GM23338 (cell line): Measurements from ENCODE around the gene CENPH. TPM values are rescaled to one million over a fixed set of nuclear protein-coding genes. Genes with fewer than 3 reads are reported as not detected.

Source experiments
- ATAC-seq: fragments of 200-7000 bp; cut with Tn5 transposase; 3 replicates; pipeline ENCODE4 v1.9.1; 2020
- DNase-seq: peaks from one replicate; pipeline ENCODE4 v3.0.0-alpha.2; 2015; ENCODE audit warnings: low spot score
- H2AFZ ChIP-seq: fragments of 200-600 bp; sonication (generic); 2 replicates; pipeline ENCODE4 v1.8.0; 2016; ENCODE audit warnings: antibody characterized with exemption, mild to moderate bottlenecking, moderate library complexity
- H3F3A ChIP-seq: fragments of 200-600 bp; sonication (generic); replicated peaks from 2 replicates; pipeline ENCODE4 v1.8.0; 2017; ENCODE audit warnings: antibody characterized with exemption, mixed run types, low read depth
- H3K27ac ChIP-seq: fragments of 200-600 bp; sonication (generic); 2 replicates; pipeline ENCODE4 v1.6.1; 2016; ENCODE audit warnings: low read depth
- H3K27me3 ChIP-seq: fragments of 200-600 bp; sonication (generic); 2 replicates; pipeline ENCODE4 v1.8.0; 2016; ENCODE audit warnings: mild to moderate bottlenecking, mixed run types, moderate library complexity; ENCODE audit not compliant: insufficient read depth
- H3K36me3 ChIP-seq: fragments of 200-600 bp; sonication (generic); 2 replicates; pipeline ENCODE4 v1.8.0; 2016; ENCODE audit warnings: mild to moderate bottlenecking; ENCODE audit not compliant: insufficient read depth
- H3K4me1 ChIP-seq: fragments of 200-600 bp; sonication (generic); 2 replicates; pipeline ENCODE4 v1.8.0; 2016; ENCODE audit warnings: mild to moderate bottlenecking, moderate library complexity; ENCODE audit not compliant: insufficient read depth
- H3K4me2 ChIP-seq: fragments of 200-600 bp; sonication (generic); 2 replicates; pipeline ENCODE4 v1.7.1; 2017; ENCODE audit warnings: mixed run types
- H3K4me3 ChIP-seq: fragments of 200-600 bp; sonication (generic); 2 replicates; pipeline ENCODE4 v1.6.1; 2016; ENCODE audit warnings: mixed run types
- H3K79me2 ChIP-seq: fragments of 200-600 bp; sonication (generic); replicated peaks from 2 replicates; pipeline ENCODE4 v1.8.0; 2017; ENCODE audit warnings: mild to moderate bottlenecking; ENCODE audit not compliant: insufficient read depth
- H3K9me2 ChIP-seq: fragments of 200-600 bp; sonication (generic); 2 replicates; pipeline ENCODE4 v1.8.0; 2017; ENCODE audit not compliant: insufficient read depth
- H4K20me1 ChIP-seq: fragments of 200-600 bp; sonication (generic); replicated peaks from 2 replicates; pipeline ENCODE4 v1.8.0; 2017; ENCODE audit warnings: mild to moderate bottlenecking; ENCODE audit not compliant: insufficient read depth
- H3K27ac Mint-ChIP-seq: 2 replicates; pipeline ENCODE4 v1.8.0; 2020; ENCODE audit warnings: inconsistent platforms, mild to moderate bottlenecking, moderate library complexity, mixed read lengths
- H3K27me3 Mint-ChIP-seq: 3 replicates; pipeline ENCODE4 v1.8.0; 2022; ENCODE audit warnings: low read depth, mild to moderate bottlenecking, moderate library complexity, mixed read lengths, inconsistent platforms; ENCODE audit not compliant: insufficient read depth, poor library complexity
- H3K36me3 Mint-ChIP-seq: 3 replicates; pipeline ENCODE4 v1.8.0; 2021; ENCODE audit warnings: low read depth, mild to moderate bottlenecking, inconsistent platforms, moderate library complexity, mixed read lengths
- H3K4me1 Mint-ChIP-seq: 3 replicates; pipeline ENCODE4 v1.8.0; 2020; ENCODE audit warnings: mild to moderate bottlenecking, inconsistent platforms, mixed read lengths
- H3K4me3 Mint-ChIP-seq: 3 replicates; pipeline ENCODE4 v1.8.0; 2021; ENCODE audit warnings: moderate library complexity, mild to moderate bottlenecking, inconsistent platforms, mixed read lengths
- H3K9me3 Mint-ChIP-seq: 3 replicates; pipeline ENCODE4 v1.8.0; 2020; ENCODE audit warnings: moderate library complexity, mild to moderate bottlenecking, inconsistent platforms, mixed read lengths
- CREB1 ChIP-seq: fragments of 250-450 bp; sonication (Bioruptor Pico); IDR thresholded peaks from 2 replicates; pipeline ENCODE4 v1.5.0; 2020; ENCODE audit warnings: low read depth, mild to moderate bottlenecking, moderate library complexity
- EZH2 ChIP-seq: fragments of 200-600 bp; sonication (generic); IDR thresholded peaks from one replicate; pipeline ENCODE4 v1.8.0; 2017; ENCODE audit warnings: antibody characterized with exemption, mild to moderate bottlenecking, low read depth; ENCODE audit not compliant: unreplicated experiment
- EZH2phosphoT487 ChIP-seq: fragments of 200-600 bp; sonication (generic); IDR thresholded peaks from one replicate; pipeline ENCODE4 v1.8.1; 2018; ENCODE audit warnings: antibody characterized with exemption; ENCODE audit not compliant: unreplicated experiment
- POLR2AphosphoS5 ChIP-seq: IDR thresholded peaks from 2 replicates; pipeline ENCODE4 v1.6.1; 2016; ENCODE audit warnings: antibody characterized with exemption, low read depth
- STAT1 ChIP-seq: IDR thresholded peaks from one replicate; pipeline ENCODE4 v1.6.1; 2016; ENCODE audit warnings: antibody characterized with exemption; ENCODE audit not compliant: unreplicated experiment
- ZNF114 ChIP-seq: fragments of 250-450 bp; sonication (Bioruptor Pico); IDR thresholded peaks from 2 replicates; pipeline ENCODE4 v1.5.0; 2020; ENCODE audit warnings: mild to moderate bottlenecking, moderate library complexity
- ZNF331 ChIP-seq: fragments of 250-450 bp; sonication (Bioruptor Pico); IDR thresholded peaks from 2 replicates; pipeline ENCODE4 v1.5.0; 2020; ENCODE audit warnings: low read depth, mild to moderate bottlenecking, moderate library complexity
- ZNF462 ChIP-seq: fragments of 250-450 bp; sonication (Bioruptor Pico); IDR thresholded peaks from 2 replicates; pipeline ENCODE4 v1.5.0; 2020; ENCODE audit warnings: mild to moderate bottlenecking, moderate library complexity
- polyA plus RNA-seq: library from polyadenylated mRNA; unstranded; fragments of >200 nt; fragmentation: Nextera tagmentation; extraction: Ambion mirVana; gene quantifications from 2 replicates; pipeline ENCODE4 v1.2.1, GENCODE V29; 2016
- total RNA-seq: library from RNA; depleted of rRNA; stranded (reverse); fragments of >200 nt; shearing (Covaris generic); gene quantifications from 2 replicates; pipeline ENCODE4 v1.2.3, GENCODE V29; 2014
- TF ChIP-seq, protein P1 (sequence below): IDR thresholded peaks from one replicate; pipeline ENCODE4 v1.6.1; 2018; ENCODE audit warnings: antibody characterized with exemption; ENCODE audit not compliant: unreplicated experiment

CENPH gene
- total and polyA plus RNA-seq, 2 experiments from 2014 or later, result 99.4 to 107 TPM

GRCh38 chr5:69148981-69149675 lies 40.3 kb upstream of the CENPH start:
- Histone ChIP-seq H3K4me1 (no peaks in the 10 kb centered on the region), H3K4me3 (no peak overlapping the region), H3K79me2 (no peaks in the 10 kb centered on the region), H2AFZ (no peak overlapping the region), H3K27ac (no peak overlapping the region), H3K4me2 (no peak overlapping the region), H3F3A (no peaks in the 10 kb centered on the region), H3K9me2 (no peaks in the 10 kb centered on the region), H3K36me3 (no peaks in the 10 kb centered on the region), H4K20me1 (no peaks in the 10 kb centered on the region), H3K27me3 (no peaks in the 10 kb centered on the region)
- H3K4me3 Mint-ChIP-seq, result no peak overlapping the region
- H3K9me3 Mint-ChIP-seq, result no peaks in the 10 kb centered on the region; the same call in 2 of the 3 replicates
- no peaks in the 10 kb centered on the region for H3K36me3 Mint-ChIP-seq
- no peak overlapping the region for H3K27ac Mint-ChIP-seq
- DNase-seq, result no peak
- TF ChIP-seq STAT1 (no peak), ZNF114 (CRISPR knock-in tag) (no peak), POLR2AphosphoS5 (no peak), ZNF331 (no peak), CREB1 (CRISPR knock-in tag) (no peak), ZNF462 (CRISPR knock-in tag) (no peak), EZH2 (no peak), EZH2phosphoT487 (no peak)
- TF ChIP-seq, protein P1, sequence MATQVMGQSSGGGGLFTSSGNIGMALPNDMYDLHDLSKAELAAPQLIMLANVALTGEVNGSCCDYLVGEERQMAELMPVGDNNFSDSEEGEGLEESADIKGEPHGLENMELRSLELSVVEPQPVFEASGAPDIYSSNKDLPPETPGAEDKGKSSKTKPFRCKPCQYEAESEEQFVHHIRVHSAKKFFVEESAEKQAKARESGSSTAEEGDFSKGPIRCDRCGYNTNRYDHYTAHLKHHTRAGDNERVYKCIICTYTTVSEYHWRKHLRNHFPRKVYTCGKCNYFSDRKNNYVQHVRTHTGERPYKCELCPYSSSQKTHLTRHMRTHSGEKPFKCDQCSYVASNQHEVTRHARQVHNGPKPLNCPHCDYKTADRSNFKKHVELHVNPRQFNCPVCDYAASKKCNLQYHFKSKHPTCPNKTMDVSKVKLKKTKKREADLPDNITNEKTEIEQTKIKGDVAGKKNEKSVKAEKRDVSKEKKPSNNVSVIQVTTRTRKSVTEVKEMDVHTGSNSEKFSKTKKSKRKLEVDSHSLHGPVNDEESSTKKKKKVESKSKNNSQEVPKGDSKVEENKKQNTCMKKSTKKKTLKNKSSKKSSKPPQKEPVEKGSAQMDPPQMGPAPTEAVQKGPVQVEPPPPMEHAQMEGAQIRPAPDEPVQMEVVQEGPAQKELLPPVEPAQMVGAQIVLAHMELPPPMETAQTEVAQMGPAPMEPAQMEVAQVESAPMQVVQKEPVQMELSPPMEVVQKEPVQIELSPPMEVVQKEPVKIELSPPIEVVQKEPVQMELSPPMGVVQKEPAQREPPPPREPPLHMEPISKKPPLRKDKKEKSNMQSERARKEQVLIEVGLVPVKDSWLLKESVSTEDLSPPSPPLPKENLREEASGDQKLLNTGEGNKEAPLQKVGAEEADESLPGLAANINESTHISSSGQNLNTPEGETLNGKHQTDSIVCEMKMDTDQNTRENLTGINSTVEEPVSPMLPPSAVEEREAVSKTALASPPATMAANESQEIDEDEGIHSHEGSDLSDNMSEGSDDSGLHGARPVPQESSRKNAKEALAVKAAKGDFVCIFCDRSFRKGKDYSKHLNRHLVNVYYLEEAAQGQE, result no peak
- ATAC-seq, result no peak
- no peaks in the 10 kb centered on the region for H3K4me1 Mint-ChIP-seq
- peaks cover 6% of the 10 kb centered on the region for H3K27me3 Mint-ChIP-seq
